Measurements from ENCODE around the gene SPTBN2.
A peak's percentile ranks its signal among the peaks of the same experiment; 100 is the strongest.

The SPTBN2 gene

GRCh38 chr11:66723693-66724092 lies 5.3 kb downstream of the SPTBN2 start:
- no peak for DNase-seq

- no peak for DNase-seq
These were observed 6.0 kb downstream of the SPTBN2 start for GRCh38 chr11:66722745-66723651.

GRCh38 chr11:66721939-66722338 lies 7.1 kb downstream of the SPTBN2 start:
- no peak for DNase-seq

- DNase-seq = no peak
These were observed 8.0 kb downstream of the SPTBN2 start for GRCh38 chr11:66720899-66721470.

- DNase-seq = peak; percentile 43 to 81
These were observed 8.7 kb downstream of the SPTBN2 start for GRCh38 chr11:66720223-66720898.

- DNase-seq = no peak
These were observed 9.7 kb downstream of the SPTBN2 start for GRCh38 chr11:66719111-66719872.

GRCh38 chr11:66718320-66718971 lies 10.6 kb downstream of the SPTBN2 start:
- DNase-seq = no peak

GRCh38 chr11:66717925-66718319 lies 11.1 kb downstream of the SPTBN2 start:
- no peak for DNase-seq

- DNase-seq = peak in 1 of 2 donors; percentile 10
These were observed 12.0 kb downstream of the SPTBN2 start for GRCh38 chr11:66716996-66717395.

- no peak for DNase-seq
These were observed 13.5 kb downstream of the SPTBN2 start for GRCh38 chr11:66715346-66716085.

- DNase-seq = no peak
These were observed 15.1 kb downstream of the SPTBN2 start for GRCh38 chr11:66713746-66714480.

- no peak for DNase-seq
These were observed 18.6 kb downstream of the SPTBN2 start for GRCh38 chr11:66710384-66710930.

GRCh38 chr11:66708701-66709100 lies 20.3 kb downstream of the SPTBN2 start:
- no peak for DNase-seq

GRCh38 chr11:66708094-66708493 lies 20.9 kb downstream of the SPTBN2 start:
- DNase-seq = no peak

- DNase-seq = no peak
These were observed 21.5 kb downstream of the SPTBN2 start for GRCh38 chr11:66707486-66707885.

- no peak for DNase-seq
These were observed 22.0 kb downstream of the SPTBN2 start for GRCh38 chr11:66706989-66707388.

GRCh38 chr11:66705587-66706335 lies 23.3 kb downstream of the SPTBN2 start:
- no peak for DNase-seq

- no peak for DNase-seq
These were observed 24.2 kb downstream of the SPTBN2 start for GRCh38 chr11:66704659-66705360.
